GM06990 (cell line): ENCODE data around the gene ADARB2.

Source experiments
- DNase-seq: peaks from one replicate; pipeline ENCODE4 v3.0.0-alpha.2; 2011; ENCODE audit not compliant: insufficient read length; ENCODE audit errors: extremely low read depth
- H3K27me3 ChIP-seq: replicated peaks from 2 replicates; pipeline ENCODE4 v1.6.0; 2011; ENCODE audit warnings: low read length; ENCODE audit not compliant: control insufficient read depth, insufficient read depth
- H3K36me3 ChIP-seq: 2 replicates; pipeline ENCODE4 v1.5.1; 2011; ENCODE audit warnings: low read length; ENCODE audit not compliant: control insufficient read depth, insufficient read depth
- H3K4me3 ChIP-seq: replicated peaks from 2 replicates; pipeline ENCODE4 v1.5.1; 2011; ENCODE audit warnings: low read depth, mild to moderate bottlenecking, control low read depth, low read length
- CTCF ChIP-seq: IDR thresholded peaks from 2 replicates; pipeline ENCODE4 v1.5.1; 2011; ENCODE audit warnings: low read length, control low read depth, mild to moderate bottlenecking, inconsistent platforms; ENCODE audit not compliant: insufficient read depth, poor library complexity, severe bottlenecking

ADARB2 gene

GRCh38 chr10:1289591-1289990 lies 447.7 kb downstream of the ADARB2 start:
- H3K4me3 ChIP-seq: no peak overlapping the region
- no peaks in the 10 kb centered on the region for H3K27me3 ChIP-seq
- H3K36me3 ChIP-seq: no peaks in the 10 kb centered on the region
- no peak for DNase-seq
- no peak for TF ChIP-seq CTCF

- DNase-seq: no peak
- Histone ChIP-seq H3K36me3 (no peaks in the 10 kb centered on the region), H3K4me3 (no peak overlapping the region), H3K27me3 (no peaks in the 10 kb centered on the region)
- no peak for TF ChIP-seq CTCF
Observed at GRCh38 chr10:1287971-1288401, 449.3 kb downstream of the ADARB2 start.

- H3K27me3 ChIP-seq: no peaks in the 10 kb centered on the region
- DNase-seq: no peak
- no peak for TF ChIP-seq CTCF
- no peaks in the 10 kb centered on the region for H3K36me3 ChIP-seq
- no peak overlapping the region for H3K4me3 ChIP-seq
Observed at GRCh38 chr10:1287487-1287886, 449.8 kb downstream of the ADARB2 start.

- Histone ChIP-seq H3K36me3 (no peaks in the 10 kb centered on the region), H3K4me3 (no peak overlapping the region), H3K27me3 (no peaks in the 10 kb centered on the region)
- no peak for DNase-seq
- TF ChIP-seq CTCF: no peak
Observed at GRCh38 chr10:1284076-1284475, 453.2 kb downstream of the ADARB2 start.

- H3K27me3 ChIP-seq: no peaks in the 10 kb centered on the region
- no peak overlapping the region for H3K4me3 ChIP-seq
- no peak for TF ChIP-seq CTCF
- no peaks in the 10 kb centered on the region for H3K36me3 ChIP-seq
- no peak for DNase-seq
Observed at GRCh38 chr10:1281405-1281782, 455.9 kb downstream of the ADARB2 start.
